Measurements from ENCODE around the gene ATG5.
"Not testable (repeated sequence)": the region's sequence is repeated elsewhere in the genome, so short reads cannot be mapped to it uniquely, and the experiment has no call there.

ATG5 gene

GRCh38 chr6:106256201-106256968 is 69.2 kb downstream of the ATG5 start:
- DNase-seq, result no peak

GRCh38 chr6:106255306-106255705 is 70.3 kb downstream of the ATG5 start:
- DNase-seq, result no peak

DNA sequence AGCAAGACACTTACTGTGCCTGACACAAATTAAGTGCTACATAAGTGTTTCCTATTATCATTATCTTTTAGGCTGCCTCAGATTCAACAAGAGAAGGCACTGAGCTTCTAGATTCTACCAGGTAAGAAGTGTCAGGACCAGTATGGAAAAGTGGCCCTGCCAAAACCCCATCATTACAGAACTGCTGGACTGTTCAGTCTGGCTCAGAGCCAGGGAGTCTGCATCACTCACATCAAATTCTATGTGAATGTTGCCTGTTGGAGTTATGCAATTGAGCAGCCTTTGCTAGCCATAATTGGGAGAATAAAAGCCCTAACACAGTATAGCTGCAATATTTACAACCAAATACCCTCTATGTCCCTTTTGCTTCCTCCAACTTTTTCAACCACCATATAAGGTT is 70.9 kb downstream of the ATG5 start:
- DNase-seq, result no peak

GRCh38 chr6:106253731-106254130 is 71.8 kb downstream of the ATG5 start:
- DNase-seq, result no peak

DNA sequence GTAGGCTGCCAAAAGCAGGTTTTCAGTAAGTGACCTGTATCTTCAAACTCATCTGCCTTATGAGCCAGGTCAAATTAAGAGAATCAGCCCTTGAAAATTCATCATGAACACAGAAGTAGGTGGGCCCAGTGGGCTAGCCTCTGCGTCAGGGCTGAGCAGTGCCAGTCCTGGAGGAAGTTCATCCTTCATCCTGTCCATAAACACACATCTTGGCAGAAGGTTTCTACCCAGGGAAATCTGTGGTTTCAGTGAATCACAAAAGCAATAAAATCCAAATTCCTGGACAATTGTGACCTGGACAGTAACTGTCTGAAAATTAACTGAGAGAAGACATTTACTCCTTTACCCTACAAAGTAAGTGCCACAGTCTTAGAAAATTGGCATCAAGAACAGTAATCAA is 72.4 kb downstream of the ATG5 start:
- DNase-seq, result no peak

- DNase-seq, result no peak
Observed at GRCh38 chr6:106252687-106253086, 72.9 kb downstream of the ATG5 start.

GRCh38 chr6:106251531-106252255 is 73.9 kb downstream of the ATG5 start:
- DNase-seq, result not testable (repeated sequence)

- DNase-seq, result no peak
Observed at GRCh38 chr6:106250953-106251352, 74.6 kb downstream of the ATG5 start.

DNA sequence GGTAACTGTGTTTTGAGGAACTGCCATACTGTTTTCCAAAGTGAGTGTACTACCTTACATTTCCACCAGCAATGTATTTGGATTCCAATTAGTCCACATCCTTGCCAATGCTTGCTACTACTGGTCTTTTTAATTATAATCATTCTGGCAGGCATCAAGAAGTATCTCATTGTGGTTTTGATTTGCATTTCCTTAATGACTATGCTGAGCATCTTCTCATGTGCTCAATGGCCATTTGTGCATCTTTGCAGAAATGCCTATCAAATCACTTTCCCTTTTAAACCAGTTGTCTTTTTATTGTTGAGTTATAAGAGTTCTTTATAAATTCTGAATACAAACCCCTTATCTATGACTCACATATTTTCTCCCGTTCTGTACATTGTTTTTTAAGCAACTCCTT is 75.9 kb downstream of the ATG5 start:
- no peak for DNase-seq

GRCh38 chr6:106247733-106248132 is 77.8 kb downstream of the ATG5 start:
- no peak for DNase-seq

DNA sequence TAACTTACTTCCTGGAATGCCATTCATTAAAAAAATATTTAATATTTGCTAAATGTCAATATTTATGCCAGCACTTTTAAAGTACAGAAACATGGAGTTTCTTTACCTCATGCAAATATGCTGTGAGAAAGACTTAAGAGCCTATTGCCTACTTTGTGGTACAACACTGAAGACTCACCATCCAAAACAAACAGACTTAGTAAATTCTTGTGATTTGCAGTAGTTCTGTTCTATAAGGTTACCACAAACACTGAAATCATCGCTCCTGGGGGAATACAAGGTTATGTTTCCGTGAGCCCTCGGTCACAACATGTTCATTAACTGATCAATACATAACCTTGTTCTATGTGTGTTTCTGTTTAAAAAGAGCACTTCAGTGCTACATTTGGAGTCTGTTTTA is 78.3 kb downstream of the ATG5 start:
- DNase-seq, result no peak

GRCh38 chr6:106244931-106245330 is 80.6 kb downstream of the ATG5 start:
- DNase-seq, result no peak

GRCh38 chr6:106244521-106244920 is 81.0 kb downstream of the ATG5 start:
- DNase-seq, result no peak

DNA sequence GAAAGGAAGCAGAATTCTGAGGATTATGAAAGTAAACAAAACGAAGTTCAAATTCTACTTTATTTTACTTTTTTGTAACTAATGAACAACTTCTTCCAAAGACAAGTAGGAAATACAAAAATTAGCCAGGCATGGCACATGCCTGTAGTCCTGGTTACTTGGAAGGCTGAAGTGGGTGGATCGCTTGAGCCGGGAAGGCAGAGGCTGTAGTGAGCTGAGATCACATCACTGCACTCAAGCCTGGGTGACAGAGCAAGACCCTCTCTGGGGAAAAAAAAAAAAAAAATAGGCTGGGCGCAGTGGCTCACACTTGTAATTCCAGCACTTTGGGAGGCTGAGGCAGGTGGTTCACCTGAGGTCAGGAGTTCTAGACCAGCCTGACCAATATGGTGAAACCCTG is 82.3 kb downstream of the ATG5 start:
- no peak for DNase-seq

DNA sequence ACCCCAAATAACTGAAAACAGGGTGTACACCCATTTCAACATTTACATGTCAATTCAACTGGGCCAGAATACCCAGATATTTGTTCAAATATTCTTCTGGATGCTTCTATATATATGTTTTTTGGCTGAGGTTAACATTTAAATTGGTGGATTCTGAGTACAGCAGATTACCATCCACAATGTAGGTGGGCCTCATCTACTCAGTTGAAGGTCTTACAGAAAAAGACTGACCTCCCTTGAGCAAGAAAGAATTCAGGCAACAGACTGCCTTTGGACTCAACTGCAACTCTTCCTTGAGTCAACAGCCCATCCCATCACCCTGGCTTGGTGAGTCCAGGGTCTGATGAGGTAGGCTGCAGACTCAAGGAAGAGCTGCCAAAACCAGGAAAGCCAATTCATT is 84.1 kb downstream of the ATG5 start:
- DNase-seq, result no peak

DNA sequence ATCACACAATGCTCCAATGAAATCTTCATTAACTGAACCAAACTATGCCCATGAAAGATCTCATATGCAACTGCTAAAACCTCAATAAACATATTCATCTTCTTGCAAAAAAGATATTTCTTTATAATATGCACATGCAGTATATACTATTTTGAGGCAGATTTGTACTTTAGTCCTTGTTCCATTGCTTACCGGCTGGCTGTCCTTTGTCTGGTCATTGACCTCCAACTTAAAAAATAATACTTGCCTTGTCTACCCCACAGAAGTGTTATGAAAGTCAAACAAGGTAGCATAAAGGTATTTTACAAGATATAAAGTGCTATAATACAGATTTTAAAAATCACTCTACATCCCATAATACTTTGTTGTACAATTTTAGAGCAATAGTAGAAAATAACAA is 88.3 kb downstream of the ATG5 start:
- no peak for DNase-seq

- DNase-seq, result not testable (repeated sequence)
Observed at GRCh38 chr6:106229876-106230445, 95.6 kb downstream of the ATG5 start.

DNA sequence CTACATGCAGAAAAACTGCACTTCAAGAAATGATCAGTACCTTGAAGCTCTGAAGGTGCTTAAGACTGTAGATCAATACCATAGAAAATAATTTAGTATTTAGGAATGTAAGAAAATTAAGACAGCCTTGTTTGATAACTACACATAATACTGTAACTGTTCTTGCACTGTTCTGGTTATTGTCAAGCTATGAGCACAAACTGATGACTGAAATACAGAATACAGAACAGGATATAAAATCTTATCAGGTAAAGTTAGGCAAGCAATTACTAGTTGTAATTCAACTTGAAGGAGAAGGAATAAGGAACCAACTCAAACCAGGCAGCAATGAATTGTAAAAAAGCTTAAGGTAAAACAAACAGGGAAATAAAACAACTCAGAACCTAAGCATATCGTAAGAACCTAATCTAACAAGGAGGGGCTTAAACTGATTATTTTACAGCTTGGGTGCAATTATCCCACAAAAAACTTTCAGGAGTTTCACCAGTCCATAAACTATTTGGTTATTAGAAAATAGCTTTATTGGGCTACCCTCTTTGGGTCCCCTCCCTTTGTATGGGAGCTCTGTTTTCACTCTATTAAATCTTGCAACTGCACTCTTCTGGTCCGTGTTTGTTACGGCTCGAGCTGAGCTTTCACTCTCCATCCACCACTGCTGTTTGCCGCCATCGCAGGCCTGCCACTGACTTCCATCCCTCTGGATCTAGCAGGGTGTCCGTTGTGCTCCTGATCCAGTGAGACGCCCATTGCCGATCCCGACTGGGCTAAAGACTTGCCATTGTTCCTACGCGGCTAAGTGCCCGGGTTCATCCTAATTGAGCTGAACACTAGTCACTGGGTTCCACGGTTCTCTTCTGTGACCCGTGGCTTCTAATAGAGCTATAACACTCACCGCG is 97.7 kb downstream of the ATG5 start:
- DNase-seq, result no peak

DNA sequence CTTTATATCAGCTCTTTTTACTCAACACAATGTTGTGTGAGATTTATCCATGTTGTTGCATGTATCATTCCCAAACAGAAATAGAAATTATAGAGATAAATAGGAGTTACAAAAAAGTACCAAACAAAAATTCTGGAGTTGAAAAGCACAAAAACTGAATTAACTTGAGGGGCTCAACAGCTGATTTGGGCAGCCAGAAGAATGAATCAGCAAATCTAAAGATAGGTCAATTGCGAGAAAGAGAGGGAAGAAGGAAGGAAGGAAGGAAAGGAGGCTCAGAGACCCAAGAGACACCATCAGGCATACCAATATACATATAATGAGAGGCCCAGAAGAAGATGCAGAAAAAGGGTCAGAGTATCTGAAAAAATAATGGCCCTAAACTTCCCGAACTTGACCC is 98.9 kb downstream of the ATG5 start:
- no peak for DNase-seq

GRCh38 chr6:106225581-106225980 is 100.0 kb downstream of the ATG5 start:
- DNase-seq, result no peak

DNA sequence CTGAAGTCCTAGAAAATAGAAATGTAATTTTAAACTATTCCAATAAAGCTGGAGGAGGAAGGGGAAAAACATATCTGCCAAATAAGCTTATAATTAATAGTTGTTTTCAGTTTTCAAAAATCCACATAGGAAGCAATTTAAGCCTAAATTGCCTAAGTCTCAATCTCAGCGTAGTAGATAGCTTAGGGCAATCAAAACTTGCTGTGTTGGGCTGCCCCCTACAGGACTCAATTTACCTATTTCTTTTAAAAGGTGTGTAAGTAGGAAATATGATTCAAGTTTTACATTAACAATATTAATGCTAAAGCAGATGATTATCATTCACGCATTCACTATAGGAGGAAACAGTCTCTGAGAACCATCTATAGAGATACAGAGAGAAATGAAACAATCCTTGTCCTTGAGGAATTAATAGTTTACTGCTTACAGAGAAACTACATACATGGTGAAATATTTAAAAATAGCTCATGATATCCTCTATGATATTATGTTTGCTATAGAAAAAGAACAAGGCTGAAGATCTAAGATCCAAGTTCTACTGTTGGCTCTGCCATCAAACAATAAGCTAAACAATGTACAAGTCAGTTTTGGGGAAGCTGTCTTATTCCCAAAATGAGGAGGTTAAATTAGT is 102.1 kb downstream of the ATG5 start:
- peak; percentile 79 to 86 for DNase-seq

DNA sequence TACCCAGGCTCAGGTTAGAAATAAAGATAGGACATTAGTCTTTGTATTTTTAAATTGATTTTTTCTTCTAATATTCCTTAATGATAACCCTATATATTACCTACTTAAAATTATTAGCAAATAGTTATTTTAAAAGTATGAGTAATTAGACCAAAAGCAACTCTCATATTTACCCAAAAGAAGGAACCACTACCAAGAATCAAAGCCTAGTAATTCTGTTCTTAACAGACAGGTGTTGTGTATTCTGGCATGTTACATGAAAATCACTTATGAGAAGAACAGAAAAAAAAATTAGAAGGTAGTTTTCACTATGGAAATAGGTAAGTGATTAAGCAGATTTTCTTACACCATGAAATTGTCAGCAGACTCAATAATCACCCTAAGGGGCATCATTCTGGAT is 105.1 kb downstream of the ATG5 start:
- no peak for DNase-seq
